ENCODE measurements around the gene CALHM3. TPM values are rescaled to one million over a fixed set of nuclear protein-coding genes. Genes with fewer than 3 reads are reported as not detected.

The CALHM3 gene
- polyA plus RNA-seq, 1 donor (not counting 4 experiments of a cell fraction or from before 2014, with no cell fraction given), result not detected

DNA sequence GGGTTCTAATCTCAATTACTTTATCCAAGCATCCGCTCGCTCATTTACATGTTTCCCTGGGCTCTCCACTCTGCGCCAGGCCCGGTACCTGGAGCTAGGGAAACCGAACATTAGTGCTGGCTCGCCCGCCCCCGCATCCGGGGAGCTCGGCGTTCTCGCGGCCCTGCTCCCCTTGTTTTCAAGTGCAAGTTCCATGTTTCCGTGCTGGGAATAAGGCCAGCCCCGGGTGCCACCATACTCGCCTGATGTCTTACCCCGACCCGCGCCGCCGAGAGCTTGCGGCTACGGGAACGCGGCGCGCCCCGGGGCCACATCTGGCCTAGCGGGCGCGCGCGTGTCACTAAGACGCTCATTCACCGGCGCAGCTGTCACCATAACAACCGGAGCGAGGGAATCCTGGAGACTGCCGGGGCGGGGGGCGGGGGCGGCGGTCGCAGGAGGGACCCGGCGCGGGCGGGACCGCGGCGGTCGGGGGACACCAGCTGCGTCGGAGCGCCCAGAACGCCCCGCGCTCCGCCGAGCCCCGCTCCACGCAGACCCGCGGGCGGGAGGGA, 14.4 kb upstream of the CALHM3 start, which contains the start of gene NEURL1:
TSS of gene NEURL1 (plus strand) at position 344 of the 554 bp plus-strand sequence. CDS start 683 bp downstream, outside the sequence.
- Histone ChIP-seq H3K9me3 (ENCODE audit: control insufficient read depth, low read depth, low read length) (no peaks in the 10 kb centered on the region), H3K9ac (ENCODE audit: control insufficient read depth, extremely low read depth, insufficient read depth, low read length) (no peak within 1 kb of the TSS), H3K36me3 (ENCODE audit: control insufficient read depth in 2 of 2, extremely low read depth in 1 of 2, insufficient read depth in 2 of 2, low read length in 2 of 2) (no peaks in the 10 kb centered on the region), H3K27ac (ENCODE audit: control insufficient read depth, insufficient read depth, low read length) (no peak within 1 kb of the TSS), H4K20me1 (ENCODE audit: control insufficient read depth, extremely low read depth, insufficient read depth, low read length) (no peaks in the 10 kb centered on the region), H3K4me2 (ENCODE audit: control insufficient read depth, extremely low read depth, insufficient read depth, low read depth, low read length) (peak within 1 kb of the TSS; percentile 50), H3K4me3 (ENCODE audit: control insufficient read depth in 2 of 3, extremely low read depth in 1 of 3, insufficient read depth in 2 of 3, low read depth in 1 of 3, low read length in 3 of 3) (peak within 1 kb of the TSS; percentile 31 to 63 (median 47)), H3K27me3 (ENCODE audit: control insufficient read depth, extremely low read depth, insufficient read depth, low read length) (peaks cover 35% of the 10 kb centered on the region), H3K9me1 (ENCODE audit: control insufficient read depth, extremely low read depth, insufficient read depth, low read length) (peaks cover 6% of the 10 kb centered on the region), H3K79me2 (ENCODE audit: control insufficient read depth, insufficient read depth, low read length) (no peaks in the 10 kb centered on the region), H2AFZ (ENCODE audit: control insufficient read depth, low read length) (peak within 1 kb of the TSS; percentile 43), H3K4me1 (ENCODE audit: control insufficient read depth, extremely low read depth, insufficient read depth, low read length) (peaks cover 29% of the 10 kb centered on the region)
- dilution Hi-C loops (cut with MboI; ENCODE audit: extremely low pct_ligation_motif_present, low sequenced_read_pairs), result no loop called here
- FAIRE-seq, result no peak
- DNase-seq (ENCODE audit: low read depth, low spot score), result no peak
- no peak for TF ChIP-seq EZH2 (IDR thresholded peaks at IDR 0.05; ENCODE audit: low read length)
- TF ChIP-seq, protein P1, sequence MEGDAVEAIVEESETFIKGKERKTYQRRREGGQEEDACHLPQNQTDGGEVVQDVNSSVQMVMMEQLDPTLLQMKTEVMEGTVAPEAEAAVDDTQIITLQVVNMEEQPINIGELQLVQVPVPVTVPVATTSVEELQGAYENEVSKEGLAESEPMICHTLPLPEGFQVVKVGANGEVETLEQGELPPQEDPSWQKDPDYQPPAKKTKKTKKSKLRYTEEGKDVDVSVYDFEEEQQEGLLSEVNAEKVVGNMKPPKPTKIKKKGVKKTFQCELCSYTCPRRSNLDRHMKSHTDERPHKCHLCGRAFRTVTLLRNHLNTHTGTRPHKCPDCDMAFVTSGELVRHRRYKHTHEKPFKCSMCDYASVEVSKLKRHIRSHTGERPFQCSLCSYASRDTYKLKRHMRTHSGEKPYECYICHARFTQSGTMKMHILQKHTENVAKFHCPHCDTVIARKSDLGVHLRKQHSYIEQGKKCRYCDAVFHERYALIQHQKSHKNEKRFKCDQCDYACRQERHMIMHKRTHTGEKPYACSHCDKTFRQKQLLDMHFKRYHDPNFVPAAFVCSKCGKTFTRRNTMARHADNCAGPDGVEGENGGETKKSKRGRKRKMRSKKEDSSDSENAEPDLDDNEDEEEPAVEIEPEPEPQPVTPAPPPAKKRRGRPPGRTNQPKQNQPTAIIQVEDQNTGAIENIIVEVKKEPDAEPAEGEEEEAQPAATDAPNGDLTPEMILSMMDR (optimal IDR thresholded peaks at IDR 0.05 in 1 of 3, IDR thresholded peaks at IDR 0.05 in 1 of 3, conservative IDR thresholded peaks at IDR 0.05 in 1 of 3; ENCODE audit: extremely low read depth in 1 of 3, insufficient read depth in 2 of 3, low read length in 3 of 3), result no peak

DNA sequence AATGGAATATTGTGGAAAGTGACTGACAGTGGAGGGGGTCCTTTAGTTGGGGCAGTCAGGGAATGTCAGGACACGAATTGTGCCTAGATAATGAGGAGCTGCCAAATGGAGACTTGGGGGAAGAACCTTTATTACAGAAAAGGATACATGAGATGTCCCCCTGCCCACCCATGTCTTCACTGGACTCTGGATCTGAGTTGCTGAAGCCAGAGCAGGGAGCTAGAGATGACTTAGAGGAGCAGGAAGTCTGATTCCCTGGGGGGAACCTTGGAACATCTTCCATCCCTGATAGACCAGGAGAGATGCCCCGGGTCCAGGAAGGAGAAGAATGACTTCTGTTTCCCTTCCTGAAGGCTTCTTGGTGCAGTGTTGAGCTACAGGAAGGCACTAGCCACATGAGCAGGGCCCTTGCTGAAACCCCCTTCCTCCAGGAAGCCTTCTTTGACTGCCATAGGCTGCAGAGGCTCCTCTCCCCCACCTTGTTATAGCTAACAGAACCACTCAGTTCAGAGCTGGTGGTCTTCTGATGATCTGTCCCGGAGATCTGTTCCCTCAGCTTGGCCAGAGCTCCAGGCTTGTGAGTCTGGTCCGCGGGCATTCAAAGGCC, 13.7 kb upstream of the CALHM3 start:
- H3K4me1 ChIP-seq (ENCODE audit: control insufficient read depth, extremely low read depth, insufficient read depth, low read length), result peaks cover 29% of the 10 kb centered on the region
- dilution Hi-C loops (cut with MboI; ENCODE audit: extremely low pct_ligation_motif_present, low sequenced_read_pairs), result no loop called here
- H3K79me2 ChIP-seq (ENCODE audit: control insufficient read depth, insufficient read depth, low read length), result no peaks in the 10 kb centered on the region
- H4K20me1 ChIP-seq (ENCODE audit: control insufficient read depth, extremely low read depth, insufficient read depth, low read length), result no peaks in the 10 kb centered on the region
- DNase-seq (ENCODE audit: low read depth, low spot score) (no peak), FAIRE-seq (peak; percentile 13)
- H3K27ac ChIP-seq (ENCODE audit: control insufficient read depth, insufficient read depth, low read length), result no peak overlapping the region
- H3K4me2 ChIP-seq (ENCODE audit: control insufficient read depth, extremely low read depth, insufficient read depth, low read depth, low read length), result peak overlapping the region; percentile 50
- no peak overlapping the region for H2AFZ ChIP-seq (ENCODE audit: control insufficient read depth, low read length)
- H3K9ac ChIP-seq (ENCODE audit: control insufficient read depth, extremely low read depth, insufficient read depth, low read length), result no peak overlapping the region
- H3K4me3 ChIP-seq (ENCODE audit: control insufficient read depth in 2 of 3, extremely low read depth in 1 of 3, insufficient read depth in 2 of 3, low read depth in 1 of 3, low read length in 3 of 3), result no peak overlapping the region
- TF ChIP-seq, protein P1 (optimal IDR thresholded peaks at IDR 0.05 in 1 of 3, IDR thresholded peaks at IDR 0.05 in 1 of 3, conservative IDR thresholded peaks at IDR 0.05 in 1 of 3; ENCODE audit: extremely low read depth in 1 of 3, insufficient read depth in 2 of 3, low read length in 3 of 3), result no peak
- TF ChIP-seq EZH2 (IDR thresholded peaks at IDR 0.05; ENCODE audit: low read length), result no peak
- peaks cover 6% of the 10 kb centered on the region for H3K9me1 ChIP-seq (ENCODE audit: control insufficient read depth, extremely low read depth, insufficient read depth, low read length)
- peaks cover 32% of the 10 kb centered on the region for H3K27me3 ChIP-seq (ENCODE audit: control insufficient read depth, extremely low read depth, insufficient read depth, low read length)
- no peaks in the 10 kb centered on the region for H3K36me3 ChIP-seq (ENCODE audit: control insufficient read depth in 2 of 2, extremely low read depth in 1 of 2, insufficient read depth in 2 of 2, low read length in 2 of 2)
- no peaks in the 10 kb centered on the region for H3K9me3 ChIP-seq (ENCODE audit: control insufficient read depth, low read depth, low read length)
